C4-2B (cell line): ENCODE data around the gene LRBA.

Source experiments
- CTCF ChIP-seq: fragments of 450-650 bp; conservative IDR thresholded peaks from 2 replicates; pipeline ENCODE4 v1.5.1; 2017; ENCODE audit warnings: mild to moderate bottlenecking
- ZFX ChIP-seq: fragments of 450-650 bp; IDR thresholded peaks from 2 replicates; pipeline ENCODE4 v1.6.1; 2017

GRCh38 chr4:150974750-150975149 is 40.3 kb downstream of the LRBA start:
- TF ChIP-seq ZFX (no peak), CTCF (no peak)
